ENCODE data around the gene PRDM15.

GRCh38 chr21:41926117-41926806 is 47.1 kb upstream of the PRDM15 start:
- TF ChIP-seq POLR2AphosphoS5 (IDR thresholded peaks at IDR 0.05; ENCODE audit: low read depth, low read length): no peak
- no peak for TF ChIP-seq CTCF (IDR thresholded peaks at IDR 0.05)
- no peak for TF ChIP-seq REST (IDR thresholded peaks at IDR 0.05; ENCODE audit: insufficient read depth in 1 of 2, low read depth in 2 of 2, low read length in 1 of 2)
